Activated CD4-positive, alpha-beta T cell treated with anti-CD3 and anti-CD28 coated beads for 36 hours (primary cell): ENCODE data around the gene OR13J1. TPM values are rescaled to one million over a fixed set of nuclear protein-coding genes. Genes with fewer than 3 reads are reported as not detected.
A peak's percentile ranks its signal among the peaks of the same experiment; 100 is the strongest.

Source experiments
- ATAC-seq: fragments of 200-7000 bp; cut with Tn5 transposase; one replicate; pipeline ENCODE4 v1.10.0; 2021; ENCODE audit warnings: mild to moderate bottlenecking, moderate library complexity
- CTCF ChIA-PET: fragments of 350-600 bp; sonication (Branson Sonifier 250); formaldehyde crosslinking; loops from one replicate; lab custom pipeline; 2021; ENCODE audit warnings: antibody characterized with exemption; lab: Charles Lee
- POLR2A ChIA-PET: fragments of 350-600 bp; sonication (Branson Sonifier 250); formaldehyde crosslinking; loops from one replicate; lab custom pipeline; 2021; ENCODE audit warnings: antibody characterized with exemption, inconsistent platforms; lab: Charles Lee
- DNase-seq: peaks from one replicate; pipeline ENCODE4 v3.0.0-alpha.2; 2020
- H3K27ac Mint-ChIP-seq: one replicate; pipeline ENCODE4 v1.8.0; 2021; ENCODE audit warnings: mixed read lengths
- H3K27me3 Mint-ChIP-seq: one replicate; pipeline ENCODE4 v1.8.0; 2021; ENCODE audit warnings: mixed read lengths
- H3K36me3 Mint-ChIP-seq: one replicate; pipeline ENCODE4 v1.8.0; 2021; ENCODE audit warnings: low read depth, mixed read lengths
- H3K4me1 Mint-ChIP-seq: one replicate; pipeline ENCODE4 v1.8.0; 2021; ENCODE audit warnings: mixed read lengths
- H3K4me3 Mint-ChIP-seq: one replicate; pipeline ENCODE4 v1.8.0; 2021; ENCODE audit warnings: mild to moderate bottlenecking, moderate library complexity, mixed read lengths
- H3K9me3 Mint-ChIP-seq: one replicate; pipeline ENCODE4 v1.8.0; 2021; ENCODE audit warnings: low read depth, mixed read lengths
- intact Hi-C, 2 experiments: fragments of 100-400 bp; cut with DNase I in 1 of 2; cut with micrococcal nuclease in 1 of 2; formaldehyde crosslinking; loops; one replicate each; pipeline versions ENCODE4 v1.14.2 to v1.15.1; 2022 to 2024; cut with DNase I, micrococcal nuclease
- total RNA-seq, 2 experiments: library from RNA; stranded (reverse); gene quantifications; one replicate each; pipeline ENCODE4 v1.2.3, GENCODE V29; 2021

The OR13J1 gene
- total RNA-seq, 2 experiments from 2014 or later = not detected

DNA sequence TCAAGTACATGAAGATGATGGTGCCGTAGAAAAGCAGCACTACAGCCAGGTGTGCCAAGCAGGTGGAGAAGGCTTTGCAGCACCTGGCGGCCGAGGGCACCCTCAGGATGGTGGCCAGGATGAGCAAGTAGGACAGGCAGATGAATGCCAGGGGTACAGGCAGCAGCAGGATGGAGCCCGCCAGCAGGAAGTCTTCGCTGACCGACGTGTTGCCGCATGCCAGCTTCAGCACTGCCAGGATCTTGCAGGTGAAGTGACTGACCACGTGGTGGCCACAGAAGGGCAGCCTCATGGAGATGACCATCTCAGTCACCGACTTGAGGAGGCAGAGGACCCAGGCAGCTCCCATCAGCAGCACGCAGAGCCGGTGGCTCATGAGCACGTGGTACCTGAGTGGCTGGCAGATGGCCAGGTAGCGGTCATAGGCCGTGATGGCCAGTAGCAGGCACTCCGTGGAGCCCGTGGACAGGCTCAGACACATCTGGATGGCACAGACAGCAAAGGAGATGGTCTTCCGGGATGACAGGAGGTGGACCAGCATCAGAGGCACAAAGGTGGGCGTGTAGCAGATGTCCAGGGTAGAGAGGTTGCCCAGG lies 482 bp downstream of the OR13J1 start:
- Mint-ChIP-seq H3K36me3 (no peaks in the 10 kb centered on the region), H3K27me3 (no peaks in the 10 kb centered on the region), H3K4me3 (no peak overlapping the region), H3K27ac (no peak overlapping the region), H3K4me1 (no peaks in the 10 kb centered on the region), H3K9me3 (no peaks in the 10 kb centered on the region)
- ATAC-seq (no peak), DNase-seq (no peak)
- intact Hi-C loops = no loop called here
- POLR2A ChIA-PET = no interaction called here
- CTCF ChIA-PET = interaction anchor here (2.0 kb wide), 1 partner anchor 13 kb away, joined by 9 read pairs; no protein-coding TSS in a partner anchor

DNA sequence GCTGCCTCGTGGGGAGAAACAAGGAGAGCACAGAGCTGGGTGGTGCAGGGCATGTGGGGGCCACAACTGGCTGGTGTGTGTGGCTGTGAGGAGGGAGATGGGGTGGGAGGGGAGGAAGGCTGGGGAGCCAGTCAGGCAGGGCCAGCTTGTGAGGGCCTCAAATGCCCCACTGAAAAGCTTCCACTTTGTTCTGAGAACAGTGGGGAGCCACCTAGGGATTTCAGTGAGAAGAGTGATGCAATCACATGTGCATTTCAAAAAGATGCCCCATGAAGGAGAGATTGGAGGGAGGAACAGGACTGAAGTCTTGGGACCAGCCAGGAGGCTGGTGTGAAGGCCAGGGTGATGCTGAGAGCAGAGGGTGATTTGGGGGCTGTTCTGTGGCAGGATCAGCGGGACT lies 1.3 kb downstream of the OR13J1 start:
- DNase-seq (no peak), ATAC-seq (no peak)
- no peaks in the 10 kb centered on the region for H3K27me3 Mint-ChIP-seq
- intact Hi-C loops = no loop called here
- H3K4me1 Mint-ChIP-seq = no peaks in the 10 kb centered on the region
- no peaks in the 10 kb centered on the region for H3K36me3 Mint-ChIP-seq
- no peaks in the 10 kb centered on the region for H3K9me3 Mint-ChIP-seq
- no peak overlapping the region for H3K4me3 Mint-ChIP-seq
- H3K27ac Mint-ChIP-seq = no peak overlapping the region
- POLR2A ChIA-PET = no interaction called here
- CTCF ChIA-PET = interaction anchor here (2.0 kb wide), 1 partner anchor 13 kb away, joined by 9 read pairs; no protein-coding TSS in a partner anchor

GRCh38 chr9:35867538-35867937 lies 2.7 kb downstream of the OR13J1 start:
- no peaks in the 10 kb centered on the region for H3K9me3 Mint-ChIP-seq
- intact Hi-C loops = no loop called here
- H3K4me1 Mint-ChIP-seq = no peaks in the 10 kb centered on the region
- CTCF ChIA-PET = interaction anchor here (0.9 kb wide), 1 partner anchor 77 kb away, joined by 3 read pairs; no protein-coding TSS in a partner anchor
- no peak overlapping the region for H3K27ac Mint-ChIP-seq
- no peak for DNase-seq
- H3K27me3 Mint-ChIP-seq = no peaks in the 10 kb centered on the region
- POLR2A ChIA-PET = no interaction called here
- no peak overlapping the region for H3K4me3 Mint-ChIP-seq
- no peaks in the 10 kb centered on the region for H3K36me3 Mint-ChIP-seq
- ATAC-seq = no peak

GRCh38 chr9:35864695-35865255 lies 5.4 kb downstream of the OR13J1 start:
- ChIA-PET CTCF (interaction anchor here (0.7 to 1.5 kb wide), 3 partner anchors 12 to 738 kb away, joined by 3 to 8 read pairs (median 4); no protein-coding TSS in a partner anchor), POLR2A (no interaction called here)
- Mint-ChIP-seq H3K36me3 (no peaks in the 10 kb centered on the region), H3K4me3 (no peak overlapping the region), H3K27ac (no peak overlapping the region), H3K27me3 (peaks cover 5% of the 10 kb centered on the region), H3K9me3 (no peaks in the 10 kb centered on the region), H3K4me1 (no peaks in the 10 kb centered on the region)
- ATAC-seq (no peak), DNase-seq (no peak)
- intact Hi-C loops = no loop called here

GRCh38 chr9:35863583-35863982 lies 6.6 kb downstream of the OR13J1 start:
- ChIA-PET POLR2A (no interaction called here), CTCF (interaction anchor here (0.6 to 1.5 kb wide), 2 partner anchors 11 to 77 kb away, joined by 3 to 8 read pairs; no protein-coding TSS in a partner anchor)
- Mint-ChIP-seq H3K4me3 (no peak overlapping the region), H3K9me3 (no peaks in the 10 kb centered on the region), H3K27me3 (peaks cover 5% of the 10 kb centered on the region), H3K4me1 (no peaks in the 10 kb centered on the region), H3K36me3 (no peaks in the 10 kb centered on the region), H3K27ac (no peak overlapping the region)
- DNase-seq (no peak), ATAC-seq (no peak)
- intact Hi-C loops = no loop called here

DNA sequence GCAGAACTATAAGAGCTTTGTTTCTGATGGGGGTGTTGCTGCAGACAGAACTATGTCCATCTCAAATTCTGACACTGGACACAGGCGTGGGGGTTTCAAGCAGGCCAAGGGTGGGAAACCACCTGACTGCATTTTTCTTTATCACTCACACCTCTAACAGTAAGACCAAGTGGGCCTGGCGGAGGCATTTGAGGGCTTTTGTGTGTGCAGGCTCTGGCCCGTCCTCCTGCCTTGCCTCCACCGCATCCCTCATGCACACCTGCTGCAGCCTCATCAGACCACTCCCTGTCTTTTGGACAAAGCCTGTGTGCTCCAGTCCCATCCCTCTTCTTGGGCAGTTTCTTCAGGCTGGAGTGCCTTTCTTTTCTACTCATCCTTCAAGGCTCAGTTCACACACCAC lies 7.9 kb downstream of the OR13J1 start:
- H3K36me3 Mint-ChIP-seq = no peaks in the 10 kb centered on the region
- H3K9me3 Mint-ChIP-seq = no peaks in the 10 kb centered on the region
- H3K27ac Mint-ChIP-seq = no peak overlapping the region
- ChIA-PET POLR2A (no interaction called here), CTCF (interaction anchor here (0.7 to 2.5 kb wide), 3 partner anchors 16 to 168 kb away, joined by 3 to 8 read pairs (median 3); no protein-coding TSS in a partner anchor)
- H3K4me1 Mint-ChIP-seq = no peaks in the 10 kb centered on the region
- ATAC-seq (no peak), DNase-seq (no peak)
- intact Hi-C loops = no loop called here
- H3K4me3 Mint-ChIP-seq = no peak overlapping the region
- H3K27me3 Mint-ChIP-seq = peaks cover 5% of the 10 kb centered on the region

GRCh38 chr9:35861161-35861897 lies 8.9 kb downstream of the OR13J1 start:
- intact Hi-C loops = no loop called here
- H3K4me3 Mint-ChIP-seq = no peak overlapping the region
- ChIA-PET POLR2A (no interaction called here), CTCF (interaction anchor here (0.6 to 2.5 kb wide), 5 partner anchors 17 to 167 kb away, joined by 3 to 8 read pairs (median 3); no protein-coding TSS in a partner anchor)
- no peaks in the 10 kb centered on the region for H3K4me1 Mint-ChIP-seq
- no peaks in the 10 kb centered on the region for H3K36me3 Mint-ChIP-seq
- H3K27me3 Mint-ChIP-seq = peaks cover 5% of the 10 kb centered on the region
- H3K9me3 Mint-ChIP-seq = no peaks in the 10 kb centered on the region
- H3K27ac Mint-ChIP-seq = no peak overlapping the region
- ATAC-seq (no peak), DNase-seq (no peak)

DNA sequence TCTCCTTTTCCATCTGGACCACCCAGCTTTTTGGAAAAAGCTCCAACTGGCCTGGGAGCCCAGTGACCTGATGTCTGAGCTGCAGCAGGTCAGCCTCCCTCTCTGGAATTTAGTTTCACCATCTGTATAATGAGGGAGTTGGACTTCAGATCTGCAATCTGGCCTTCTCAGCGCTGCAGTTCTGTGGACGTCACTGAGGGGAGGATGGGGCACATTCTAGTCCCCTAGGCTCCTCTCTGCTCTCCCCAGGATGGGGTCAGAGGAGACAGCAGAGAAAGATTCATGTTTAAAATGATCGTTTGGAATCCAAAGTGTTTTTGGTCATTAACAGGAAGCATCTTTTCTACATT lies 10.2 kb downstream of the OR13J1 start:
- DNase-seq (no peak), ATAC-seq (no peak)
- intact Hi-C loops = no loop called here
- no peaks in the 10 kb centered on the region for H3K9me3 Mint-ChIP-seq
- no peaks in the 10 kb centered on the region for H3K4me1 Mint-ChIP-seq
- no peak overlapping the region for H3K27ac Mint-ChIP-seq
- H3K27me3 Mint-ChIP-seq = peaks cover 5% of the 10 kb centered on the region
- H3K36me3 Mint-ChIP-seq = no peaks in the 10 kb centered on the region
- H3K4me3 Mint-ChIP-seq = no peak overlapping the region
- ChIA-PET POLR2A (interaction anchor here (0.6 kb wide), 1 partner anchor 699 kb away, joined by 3 read pairs; no protein-coding TSS in a partner anchor), CTCF (interaction anchor here (0.6 to 1.0 kb wide), 3 partner anchors 16 to 139 kb away, joined by 3 to 4 read pairs (median 3); no protein-coding TSS in a partner anchor)

GRCh38 chr9:35859310-35859989 lies 10.8 kb downstream of the OR13J1 start:
- no peak overlapping the region for H3K27ac Mint-ChIP-seq
- intact Hi-C loops = no loop called here
- ATAC-seq = peak; percentile 74
- peaks cover 5% of the 10 kb centered on the region for H3K27me3 Mint-ChIP-seq
- no peak overlapping the region for H3K4me3 Mint-ChIP-seq
- peak; percentile 45 for DNase-seq
- H3K4me1 Mint-ChIP-seq = no peaks in the 10 kb centered on the region
- ChIA-PET POLR2A (interaction anchor here (0.6 kb wide), 1 partner anchor 698 kb away, joined by 3 read pairs; no protein-coding TSS in a partner anchor), CTCF (interaction anchor here (0.6 to 1.0 kb wide), 3 partner anchors 19 to 140 kb away, joined by 3 to 4 read pairs (median 3); no protein-coding TSS in a partner anchor)
- H3K9me3 Mint-ChIP-seq = no peaks in the 10 kb centered on the region
- no peaks in the 10 kb centered on the region for H3K36me3 Mint-ChIP-seq

GRCh38 chr9:35858458-35858857 lies 11.7 kb downstream of the OR13J1 start:
- Mint-ChIP-seq H3K9me3 (no peaks in the 10 kb centered on the region), H3K36me3 (no peaks in the 10 kb centered on the region), H3K4me1 (no peaks in the 10 kb centered on the region), H3K27me3 (peaks cover 5% of the 10 kb centered on the region), H3K4me3 (no peak overlapping the region), H3K27ac (no peak overlapping the region)
- DNase-seq (no peak), ATAC-seq (no peak)
- POLR2A ChIA-PET = no interaction called here
- intact Hi-C loops = no loop called here
- CTCF ChIA-PET = interaction anchor here (0.6 to 2.4 kb wide), 7 partner anchors 20 to 247 kb away, joined by 3 to 10 read pairs (median 5); no protein-coding TSS in a partner anchor

- no peaks in the 10 kb centered on the region for H3K9me3 Mint-ChIP-seq
- intact Hi-C loops = no loop called here
- DNase-seq (no peak), ATAC-seq (no peak)
- no peaks in the 10 kb centered on the region for H3K36me3 Mint-ChIP-seq
- CTCF ChIA-PET = interaction anchor here (0.7 to 2.4 kb wide), 7 partner anchors 25 to 82 kb away, joined by 3 to 10 read pairs (median 4); no protein-coding TSS in a partner anchor
- H3K4me1 Mint-ChIP-seq = no peaks in the 10 kb centered on the region
- H3K27me3 Mint-ChIP-seq = peaks cover 5% of the 10 kb centered on the region
- POLR2A ChIA-PET = no interaction called here
- H3K27ac Mint-ChIP-seq = no peak overlapping the region
- no peak overlapping the region for H3K4me3 Mint-ChIP-seq
These were observed 13.3 kb downstream of the OR13J1 start for GRCh38 chr9:35856882-35857281.
